B cell (primary cell): ENCODE data around the gene UPK1B. TPM values are rescaled to one million over a fixed set of nuclear protein-coding genes. Genes with fewer than 3 reads are reported as not detected.

ENCODE experiments used
- ATAC-seq: fragments of 200-7000 bp; cut with Tn5 transposase; one replicate; pipeline ENCODE4 v1.10.0; 2021; ENCODE audit warnings: low read depth, mild to moderate bottlenecking, moderate number of reproducible peaks, moderate library complexity
- CTCF ChIA-PET: fragments of 350-600 bp; sonication (Branson Sonifier 250); formaldehyde crosslinking; loops from one replicate; lab custom pipeline; 2021; ENCODE audit warnings: antibody characterized with exemption, inconsistent platforms; lab: Charles Lee
- POLR2A ChIA-PET: fragments of 350-600 bp; sonication (Branson Sonifier 250); formaldehyde crosslinking; loops from one replicate; lab custom pipeline; 2021; ENCODE audit warnings: antibody characterized with exemption; lab: Charles Lee
- DNase-seq: peaks from one replicate; pipeline ENCODE4 v3.0.0; 2013
- H2AFZ ChIP-seq: 2 replicates; pipeline ENCODE4 v1.6.1; 2012; ENCODE audit warnings: mild to moderate bottlenecking, low read depth, low read length; ENCODE audit not compliant: insufficient read depth, poor library complexity, severe bottlenecking
- H3K27ac ChIP-seq, 2 donors: 1 replicate in 1 of 2; 2 replicates in 1 of 2; pipeline ENCODE4 v1.5.1; 2012 to 2013; ENCODE audit warnings: low read length in 2 of 2, mild to moderate bottlenecking in 2 of 2, moderate library complexity in 1 of 2
- H3K27me3 ChIP-seq, 4 experiments: fragments of 200-600 bp in 1 of 4; sonication (generic) in 1 of 4; replicated peaks in 1 of 4; 1 replicate in 2 of 4; 2 replicates in 2 of 4; pipeline versions ENCODE4 v1.6.1 to v1.7.0; 2013 to 2016; ENCODE audit warnings: low read length in 3 of 4, mild to moderate bottlenecking in 2 of 4, mixed read lengths in 1 of 4, moderate library complexity in 1 of 4; ENCODE audit not compliant: insufficient read depth in 4 of 4, control insufficient read depth in 3 of 4; ENCODE audit errors: control extremely low read depth in 1 of 4
- H3K36me3 ChIP-seq, 2 experiments: replicated peaks in 1 of 2; 1 replicate in 1 of 2; 2 replicates in 1 of 2; pipeline versions ENCODE4 v1.6.1 to v1.7.1; 2013; ENCODE audit warnings: low read length in 1 of 2; ENCODE audit not compliant: insufficient read depth in 2 of 2, control insufficient read depth in 1 of 2; ENCODE audit errors: control extremely low read depth in 1 of 2, extremely low read depth in 1 of 2
- H3K4me1 ChIP-seq, 2 donors: fragments of 200-600 bp in 1 of 2; sonication (generic) in 1 of 2; 1 replicate in 1 of 2; 2 replicates in 1 of 2; pipeline versions ENCODE4 v1.5.1 to v1.6.1; 2013 to 2017; ENCODE audit warnings: low read length in 2 of 2; ENCODE audit not compliant: control insufficient read depth in 2 of 2, insufficient read depth in 2 of 2
- H3K4me2 ChIP-seq: replicated peaks from 2 replicates; pipeline ENCODE3; 2012; ENCODE audit warnings: mild to moderate bottlenecking, low read depth, low read length; ENCODE audit not compliant: poor library complexity, severe bottlenecking
- H3K4me3 ChIP-seq, 5 experiments: fragments of 200-600 bp in 1 of 5; sonication (generic) in 1 of 5; 1 replicate in 3 of 5; 2 replicates in 2 of 5; pipeline versions ENCODE4 v1.5.1 to v1.7.0; 2011 to 2016; ENCODE audit warnings: low read length in 4 of 5, mild to moderate bottlenecking in 4 of 5, low read depth in 2 of 5, control low read depth in 1 of 5, moderate library complexity in 1 of 5; ENCODE audit not compliant: insufficient read depth in 1 of 5; ENCODE audit errors: control extremely low read depth in 1 of 5, extremely low read depth in 1 of 5
- H3K79me2 ChIP-seq: fragments of 200-600 bp; sonication (generic); one replicate; pipeline ENCODE4 v1.6.0; 2016; ENCODE audit warnings: low read length; ENCODE audit not compliant: control insufficient read depth, insufficient read depth
- H3K9ac ChIP-seq: fragments of 200-600 bp; sonication (generic); 2 replicates; pipeline ENCODE4 v1.6.1; 2017; ENCODE audit warnings: mild to moderate bottlenecking, low read length, moderate library complexity
- H3K9me3 ChIP-seq, 3 donors: one replicate each; pipeline versions ENCODE4 v1.6.1 to v1.7.1; 2013; ENCODE audit warnings: low read length in 2 of 3; ENCODE audit not compliant: control insufficient read depth in 2 of 3, insufficient read depth in 1 of 3; ENCODE audit errors: control extremely low read depth in 1 of 3
- H4K20me1 ChIP-seq: 2 replicates; pipeline ENCODE4 v1.6.0; 2012; ENCODE audit warnings: mild to moderate bottlenecking, low read length; ENCODE audit not compliant: insufficient read depth, control insufficient read depth, poor library complexity, severe bottlenecking
- H3K27ac Mint-ChIP-seq: one replicate; pipeline ENCODE4 v1.8.0; 2021; ENCODE audit warnings: mixed read lengths
- H3K27me3 Mint-ChIP-seq: one replicate; pipeline ENCODE4 v1.8.0; 2021; ENCODE audit warnings: mixed read lengths
- H3K4me1 Mint-ChIP-seq: one replicate; pipeline ENCODE4 v1.8.0; 2021; ENCODE audit warnings: mixed read lengths
- H3K4me3 Mint-ChIP-seq: one replicate; pipeline ENCODE4 v1.8.0; 2021; ENCODE audit warnings: mixed read lengths
- H3K9me3 Mint-ChIP-seq: one replicate; pipeline ENCODE4 v1.8.0; 2022; ENCODE audit warnings: mixed read lengths; ENCODE audit not compliant: insufficient read depth
- EZH2 ChIP-seq: IDR thresholded peaks from 2 replicates; pipeline ENCODE4 v1.6.1; 2012; ENCODE audit warnings: borderline replicate concordance, low read depth, mild to moderate bottlenecking, moderate library complexity, low read length; ENCODE audit not compliant: insufficient read depth, poor library complexity, severe bottlenecking
- WGBS: methylation state at CpG from one replicate; pipeline ENCODE4 v1.1.5; 2013; ENCODE audit warnings: missing lambda C conversion rate; ENCODE audit not compliant: insufficient coverage; 5-methylcytosine and 5-hydroxymethylcytosine counted together
- intact Hi-C: fragments of 100-400 bp; cut with micrococcal nuclease; formaldehyde crosslinking; loops from one replicate; pipeline ENCODE4 v1.10.0; 2022
- polyA plus RNA-seq: library from polyadenylated mRNA; depleted of rRNA; stranded (reverse); fragments of >200 nt; gene quantifications from 2 replicates; pipeline ENCODE4 v1.2.3, GENCODE V29; 2012
- total RNA-seq, 2 donors: library from RNA; stranded (reverse); fragments of 120-200 nt in 1 of 2; gene quantifications; 1 replicate in 1 of 2; 2 replicates in 1 of 2; pipeline versions ENCODE4 v1.2.3 to v1.2.4, GENCODE V29; 2013 to 2022
- TF ChIP-seq, protein P1 (sequence below): fragments of 200-600 bp; IDR thresholded peaks from one replicate; pipeline ENCODE4 v1.8.0; 2022; ENCODE audit warnings: antibody characterized with exemption, mild to moderate bottlenecking

Gene UPK1B
- total and polyA plus RNA-seq, 2 donors (not counting 1 experiment from before 2014, with no cell fraction given) = not detected

DNA sequence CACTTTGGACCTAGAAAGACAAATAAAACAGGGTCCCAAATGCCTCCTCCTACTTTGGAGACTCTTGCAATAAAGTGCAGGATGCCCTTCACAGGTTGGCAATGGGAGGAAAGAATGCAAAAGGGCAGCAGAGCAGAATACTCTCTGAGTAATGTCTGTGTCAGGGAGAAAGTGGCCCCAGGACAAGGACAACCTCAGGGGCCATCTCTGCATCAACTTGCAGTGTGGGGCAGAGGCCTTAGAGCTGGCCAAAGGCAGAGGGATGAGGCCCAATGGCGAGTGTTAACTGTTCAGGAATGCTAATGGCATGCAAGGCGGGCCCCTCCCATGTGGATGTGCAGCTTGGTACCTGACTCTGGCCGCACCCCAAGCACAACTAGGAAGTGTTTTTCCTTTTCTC is 8.4 kb downstream of the UPK1B start:
- ATAC-seq (no peak), DNase-seq (no peak)
- no peak overlapping the region for H3K27ac Mint-ChIP-seq
- Histone ChIP-seq H3K4me3 (no peak overlapping the region), H4K20me1 (no peaks in the 10 kb centered on the region), H3K9me3 (no peaks in the 10 kb centered on the region), H3K27me3 (no peaks in the 10 kb centered on the region), H3K36me3 (no peaks in the 10 kb centered on the region), H3K9ac (no peak overlapping the region), H3K79me2 (no peaks in the 10 kb centered on the region), H3K4me2 (no peak overlapping the region), H3K27ac (no peak overlapping the region), H2AFZ (no peak overlapping the region), H3K4me1 (no peaks in the 10 kb centered on the region)
- ChIA-PET CTCF (no interaction called here), POLR2A (no interaction called here)
- no peak overlapping the region for H3K4me3 Mint-ChIP-seq
- no peaks in the 10 kb centered on the region for H3K9me3 Mint-ChIP-seq
- no peak for TF ChIP-seq EZH2
- TF ChIP-seq, protein P1, sequence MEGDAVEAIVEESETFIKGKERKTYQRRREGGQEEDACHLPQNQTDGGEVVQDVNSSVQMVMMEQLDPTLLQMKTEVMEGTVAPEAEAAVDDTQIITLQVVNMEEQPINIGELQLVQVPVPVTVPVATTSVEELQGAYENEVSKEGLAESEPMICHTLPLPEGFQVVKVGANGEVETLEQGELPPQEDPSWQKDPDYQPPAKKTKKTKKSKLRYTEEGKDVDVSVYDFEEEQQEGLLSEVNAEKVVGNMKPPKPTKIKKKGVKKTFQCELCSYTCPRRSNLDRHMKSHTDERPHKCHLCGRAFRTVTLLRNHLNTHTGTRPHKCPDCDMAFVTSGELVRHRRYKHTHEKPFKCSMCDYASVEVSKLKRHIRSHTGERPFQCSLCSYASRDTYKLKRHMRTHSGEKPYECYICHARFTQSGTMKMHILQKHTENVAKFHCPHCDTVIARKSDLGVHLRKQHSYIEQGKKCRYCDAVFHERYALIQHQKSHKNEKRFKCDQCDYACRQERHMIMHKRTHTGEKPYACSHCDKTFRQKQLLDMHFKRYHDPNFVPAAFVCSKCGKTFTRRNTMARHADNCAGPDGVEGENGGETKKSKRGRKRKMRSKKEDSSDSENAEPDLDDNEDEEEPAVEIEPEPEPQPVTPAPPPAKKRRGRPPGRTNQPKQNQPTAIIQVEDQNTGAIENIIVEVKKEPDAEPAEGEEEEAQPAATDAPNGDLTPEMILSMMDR = no peak
- intact Hi-C loops = no loop called here
- peaks cover 26% of the 10 kb centered on the region for H3K27me3 Mint-ChIP-seq
- WGBS = 83% methylated on average over 2 of the region's 3 CpGs
- no peaks in the 10 kb centered on the region for H3K4me1 Mint-ChIP-seq

DNA sequence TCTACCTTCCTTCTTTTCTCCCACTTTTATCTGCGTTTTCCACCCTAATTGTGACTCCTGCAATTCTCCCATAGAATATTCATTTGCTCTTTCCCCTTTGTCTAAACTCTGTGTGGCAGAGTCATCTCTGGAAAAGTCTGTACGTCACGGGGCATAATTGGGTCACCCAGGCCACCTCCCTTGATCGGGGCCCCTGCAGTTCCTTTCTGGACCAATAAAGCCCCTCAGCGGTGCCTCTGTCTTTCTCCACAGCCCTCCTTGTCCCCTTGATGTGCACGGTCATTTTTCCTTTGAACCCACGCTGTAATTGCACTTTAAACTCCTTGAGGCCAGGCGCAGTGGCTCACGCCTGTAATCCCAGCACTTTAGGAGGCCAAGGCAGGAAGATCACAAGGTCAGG is 10.7 kb downstream of the UPK1B start:
- Mint-ChIP-seq H3K4me3 (no peak overlapping the region), H3K27me3 (peaks cover 11% of the 10 kb centered on the region), H3K9me3 (no peaks in the 10 kb centered on the region), H3K27ac (no peak overlapping the region), H3K4me1 (no peaks in the 10 kb centered on the region)
- no peaks in the 10 kb centered on the region for H3K79me2 ChIP-seq
- no peaks in the 10 kb centered on the region for H3K36me3 ChIP-seq
- 69% methylated on average over 7 of the region's 9 CpGs for WGBS
- no peak overlapping the region for H2AFZ ChIP-seq
- H3K4me3 ChIP-seq = no peak overlapping the region
- TF ChIP-seq, protein P1 = no peak
- no peak for TF ChIP-seq EZH2
- no peak overlapping the region for H3K9ac ChIP-seq
- no peak for ATAC-seq
- no peak overlapping the region for H3K27ac ChIP-seq
- no peaks in the 10 kb centered on the region for H4K20me1 ChIP-seq
- H3K4me1 ChIP-seq = no peaks in the 10 kb centered on the region
- POLR2A ChIA-PET = no interaction called here
- H3K4me2 ChIP-seq = no peak overlapping the region
- CTCF ChIA-PET = no interaction called here
- DNase-seq = no peak
- H3K9me3 ChIP-seq = no peaks in the 10 kb centered on the region
- intact Hi-C loops = no loop called here
- no peaks in the 10 kb centered on the region for H3K27me3 ChIP-seq
